GM23338 (cell line): Measurements from ENCODE around the gene KRTAP12-4. TPM values are rescaled to one million over a fixed set of nuclear protein-coding genes. Genes with fewer than 3 reads are reported as not detected.

Source experiments
- ATAC-seq: fragments of 200-7000 bp; cut with Tn5 transposase; 3 replicates; pipeline ENCODE4 v1.9.1; 2020
- DNase-seq: peaks from one replicate; pipeline ENCODE4 v3.0.0-alpha.2; 2015; ENCODE audit warnings: low spot score
- H2AFZ ChIP-seq: fragments of 200-600 bp; sonication (generic); 2 replicates; pipeline ENCODE4 v1.8.0; 2016; ENCODE audit warnings: antibody characterized with exemption, mild to moderate bottlenecking, moderate library complexity
- H3F3A ChIP-seq: fragments of 200-600 bp; sonication (generic); replicated peaks from 2 replicates; pipeline ENCODE4 v1.8.0; 2017; ENCODE audit warnings: antibody characterized with exemption, mixed run types, low read depth
- H3K27ac ChIP-seq: fragments of 200-600 bp; sonication (generic); 2 replicates; pipeline ENCODE4 v1.6.1; 2016; ENCODE audit warnings: low read depth
- H3K27me3 ChIP-seq: fragments of 200-600 bp; sonication (generic); 2 replicates; pipeline ENCODE4 v1.8.0; 2016; ENCODE audit warnings: mild to moderate bottlenecking, mixed run types, moderate library complexity; ENCODE audit not compliant: insufficient read depth
- H3K36me3 ChIP-seq: fragments of 200-600 bp; sonication (generic); 2 replicates; pipeline ENCODE4 v1.8.0; 2016; ENCODE audit warnings: mild to moderate bottlenecking; ENCODE audit not compliant: insufficient read depth
- H3K4me1 ChIP-seq: fragments of 200-600 bp; sonication (generic); 2 replicates; pipeline ENCODE4 v1.8.0; 2016; ENCODE audit warnings: mild to moderate bottlenecking, moderate library complexity; ENCODE audit not compliant: insufficient read depth
- H3K4me2 ChIP-seq: fragments of 200-600 bp; sonication (generic); 2 replicates; pipeline ENCODE4 v1.7.1; 2017; ENCODE audit warnings: mixed run types
- H3K4me3 ChIP-seq: fragments of 200-600 bp; sonication (generic); 2 replicates; pipeline ENCODE4 v1.6.1; 2016; ENCODE audit warnings: mixed run types
- H3K79me2 ChIP-seq: fragments of 200-600 bp; sonication (generic); replicated peaks from 2 replicates; pipeline ENCODE4 v1.8.0; 2017; ENCODE audit warnings: mild to moderate bottlenecking; ENCODE audit not compliant: insufficient read depth
- H3K9me2 ChIP-seq: fragments of 200-600 bp; sonication (generic); 2 replicates; pipeline ENCODE4 v1.8.0; 2017; ENCODE audit not compliant: insufficient read depth
- H4K20me1 ChIP-seq: fragments of 200-600 bp; sonication (generic); replicated peaks from 2 replicates; pipeline ENCODE4 v1.8.0; 2017; ENCODE audit warnings: mild to moderate bottlenecking; ENCODE audit not compliant: insufficient read depth
- H3K27ac Mint-ChIP-seq: 2 replicates; pipeline ENCODE4 v1.8.0; 2020; ENCODE audit warnings: inconsistent platforms, mild to moderate bottlenecking, moderate library complexity, mixed read lengths
- H3K27me3 Mint-ChIP-seq: 3 replicates; pipeline ENCODE4 v1.8.0; 2022; ENCODE audit warnings: low read depth, mild to moderate bottlenecking, moderate library complexity, mixed read lengths, inconsistent platforms; ENCODE audit not compliant: insufficient read depth, poor library complexity
- H3K36me3 Mint-ChIP-seq: 3 replicates; pipeline ENCODE4 v1.8.0; 2021; ENCODE audit warnings: low read depth, mild to moderate bottlenecking, inconsistent platforms, moderate library complexity, mixed read lengths
- H3K4me1 Mint-ChIP-seq: 3 replicates; pipeline ENCODE4 v1.8.0; 2020; ENCODE audit warnings: mild to moderate bottlenecking, inconsistent platforms, mixed read lengths
- H3K4me3 Mint-ChIP-seq: 3 replicates; pipeline ENCODE4 v1.8.0; 2021; ENCODE audit warnings: moderate library complexity, mild to moderate bottlenecking, inconsistent platforms, mixed read lengths
- H3K9me3 Mint-ChIP-seq: 3 replicates; pipeline ENCODE4 v1.8.0; 2020; ENCODE audit warnings: moderate library complexity, mild to moderate bottlenecking, inconsistent platforms, mixed read lengths
- CREB1 ChIP-seq: fragments of 250-450 bp; sonication (Bioruptor Pico); IDR thresholded peaks from 2 replicates; pipeline ENCODE4 v1.5.0; 2020; ENCODE audit warnings: low read depth, mild to moderate bottlenecking, moderate library complexity
- EZH2 ChIP-seq: fragments of 200-600 bp; sonication (generic); IDR thresholded peaks from one replicate; pipeline ENCODE4 v1.8.0; 2017; ENCODE audit warnings: antibody characterized with exemption, mild to moderate bottlenecking, low read depth; ENCODE audit not compliant: unreplicated experiment
- EZH2phosphoT487 ChIP-seq: fragments of 200-600 bp; sonication (generic); IDR thresholded peaks from one replicate; pipeline ENCODE4 v1.8.1; 2018; ENCODE audit warnings: antibody characterized with exemption; ENCODE audit not compliant: unreplicated experiment
- JUNB ChIP-seq: IDR thresholded peaks from one replicate; pipeline ENCODE4 v1.6.1; 2016; ENCODE audit warnings: antibody characterized with exemption; ENCODE audit not compliant: unreplicated experiment
- NANOG ChIP-seq: IDR thresholded peaks from 2 replicates; pipeline ENCODE4 v1.6.1; 2016; ENCODE audit warnings: antibody characterized with exemption, borderline replicate concordance
- POLR2AphosphoS5 ChIP-seq: IDR thresholded peaks from 2 replicates; pipeline ENCODE4 v1.6.1; 2016; ENCODE audit warnings: antibody characterized with exemption, low read depth
- STAT1 ChIP-seq: IDR thresholded peaks from one replicate; pipeline ENCODE4 v1.6.1; 2016; ENCODE audit warnings: antibody characterized with exemption; ENCODE audit not compliant: unreplicated experiment
- ZNF114 ChIP-seq: fragments of 250-450 bp; sonication (Bioruptor Pico); IDR thresholded peaks from 2 replicates; pipeline ENCODE4 v1.5.0; 2020; ENCODE audit warnings: mild to moderate bottlenecking, moderate library complexity
- ZNF331 ChIP-seq: fragments of 250-450 bp; sonication (Bioruptor Pico); IDR thresholded peaks from 2 replicates; pipeline ENCODE4 v1.5.0; 2020; ENCODE audit warnings: low read depth, mild to moderate bottlenecking, moderate library complexity
- polyA plus RNA-seq: library from polyadenylated mRNA; unstranded; fragments of >200 nt; fragmentation: Nextera tagmentation; extraction: Ambion mirVana; gene quantifications from 2 replicates; pipeline ENCODE4 v1.2.1, GENCODE V29; 2016
- total RNA-seq: library from RNA; depleted of rRNA; stranded (reverse); fragments of >200 nt; shearing (Covaris generic); gene quantifications from 2 replicates; pipeline ENCODE4 v1.2.3, GENCODE V29; 2014
- TF ChIP-seq, protein P1 (sequence below), 2 experiments: fragments of 200-600 bp in 1 of 2; sonication (generic) in 1 of 2; conservative IDR thresholded peaks; 2 replicates each; pipeline versions ENCODE4 v1.5.1 to v1.6.1; 2016 to 2017; ENCODE audit warnings: antibody characterized with exemption in 2 of 2, low read depth in 2 of 2, mild to moderate bottlenecking in 2 of 2, moderate library complexity in 1 of 2
- TF ChIP-seq, protein P2 (sequence below): IDR thresholded peaks from one replicate; pipeline ENCODE4 v1.6.1; 2018; ENCODE audit warnings: antibody characterized with exemption; ENCODE audit not compliant: unreplicated experiment
- TF ChIP-seq, protein P3 (sequence below): IDR thresholded peaks from 2 replicates; pipeline ENCODE4 v1.6.1; 2016; ENCODE audit warnings: antibody characterized with exemption
- TF ChIP-seq, protein P4 (sequence below): fragments of 250-450 bp; sonication (Bioruptor Pico); IDR thresholded peaks from 2 replicates; pipeline ENCODE4 v1.5.0; 2020; ENCODE audit warnings: mild to moderate bottlenecking, moderate library complexity

The KRTAP12-4 gene
- total and polyA plus RNA-seq, 2 experiments from 2014 or later = not detected

DNA sequence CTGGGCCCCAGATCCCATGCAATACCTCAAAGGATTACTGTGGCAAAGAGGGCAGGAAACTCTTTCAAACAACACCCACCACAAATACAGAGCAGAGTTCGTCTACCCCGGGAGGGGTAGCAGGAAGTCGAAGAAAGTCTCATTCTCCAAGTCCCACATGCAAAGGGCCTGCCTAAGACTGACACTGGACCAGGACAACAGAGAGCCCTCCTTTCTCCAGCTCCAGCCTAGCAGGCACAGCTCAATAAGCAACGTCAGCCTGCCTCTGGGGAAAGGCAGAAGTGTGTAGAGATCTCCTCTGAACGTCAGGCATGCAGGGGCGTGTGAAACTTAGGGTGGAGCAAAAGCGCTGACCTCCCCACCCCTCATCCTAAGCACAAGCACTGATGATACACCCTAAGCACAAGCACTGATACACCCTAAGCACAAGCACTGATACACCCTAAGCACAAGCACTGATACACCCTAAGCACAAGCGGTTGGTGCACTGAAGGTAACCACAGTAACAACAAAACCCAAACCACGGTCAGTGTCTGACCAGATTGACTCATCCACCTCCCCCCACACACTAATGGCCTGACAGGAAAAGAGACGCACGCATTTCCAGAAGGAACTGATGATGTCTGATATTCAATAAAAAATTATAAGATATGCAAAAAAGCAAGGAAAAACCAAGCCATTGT lies 4.6 kb upstream of the KRTAP12-4 start:
- DNase-seq = no peak
- H3K27me3 ChIP-seq = no peaks in the 10 kb centered on the region
- no peaks in the 10 kb centered on the region for H4K20me1 ChIP-seq
- no peaks in the 10 kb centered on the region for H3K36me3 ChIP-seq
- H3K4me3 ChIP-seq = no peak overlapping the region
- H2AFZ ChIP-seq = peak overlapping the region; percentile 86
- H3K4me2 ChIP-seq = peak overlapping the region; percentile 47; the same call in 1 of the 2 replicates
- H3K4me1 Mint-ChIP-seq = peaks cover 30% of the 10 kb centered on the region
- H3K9me3 Mint-ChIP-seq = peaks cover 18% of the 10 kb centered on the region
- H3K27ac ChIP-seq = no peak overlapping the region
- no peaks in the 10 kb centered on the region for H3K79me2 ChIP-seq
- peaks cover 9% of the 10 kb centered on the region; the same call in 2 of the 3 replicates for H3K36me3 Mint-ChIP-seq
- H3F3A ChIP-seq = 0 out of 2 replicates have a peak, but pooled peaks cover 3% of the 10 kb centered on the region
- H3K9me2 ChIP-seq = no peaks in the 10 kb centered on the region
- no peak overlapping the region for H3K4me3 Mint-ChIP-seq
- H3K27me3 Mint-ChIP-seq = peaks cover 8% of the 10 kb centered on the region
- no peak for TF ChIP-seq POLR2AphosphoS5
- TF ChIP-seq, protein P1, sequence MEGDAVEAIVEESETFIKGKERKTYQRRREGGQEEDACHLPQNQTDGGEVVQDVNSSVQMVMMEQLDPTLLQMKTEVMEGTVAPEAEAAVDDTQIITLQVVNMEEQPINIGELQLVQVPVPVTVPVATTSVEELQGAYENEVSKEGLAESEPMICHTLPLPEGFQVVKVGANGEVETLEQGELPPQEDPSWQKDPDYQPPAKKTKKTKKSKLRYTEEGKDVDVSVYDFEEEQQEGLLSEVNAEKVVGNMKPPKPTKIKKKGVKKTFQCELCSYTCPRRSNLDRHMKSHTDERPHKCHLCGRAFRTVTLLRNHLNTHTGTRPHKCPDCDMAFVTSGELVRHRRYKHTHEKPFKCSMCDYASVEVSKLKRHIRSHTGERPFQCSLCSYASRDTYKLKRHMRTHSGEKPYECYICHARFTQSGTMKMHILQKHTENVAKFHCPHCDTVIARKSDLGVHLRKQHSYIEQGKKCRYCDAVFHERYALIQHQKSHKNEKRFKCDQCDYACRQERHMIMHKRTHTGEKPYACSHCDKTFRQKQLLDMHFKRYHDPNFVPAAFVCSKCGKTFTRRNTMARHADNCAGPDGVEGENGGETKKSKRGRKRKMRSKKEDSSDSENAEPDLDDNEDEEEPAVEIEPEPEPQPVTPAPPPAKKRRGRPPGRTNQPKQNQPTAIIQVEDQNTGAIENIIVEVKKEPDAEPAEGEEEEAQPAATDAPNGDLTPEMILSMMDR (conservative IDR thresholded peaks at IDR 0.05; ENCODE audit: low read depth in 2 of 2) = no peak
- no peak for TF ChIP-seq ZNF114 (CRISPR knock-in tag)
- TF ChIP-seq ZNF331 = no peak
- TF ChIP-seq, protein P2, sequence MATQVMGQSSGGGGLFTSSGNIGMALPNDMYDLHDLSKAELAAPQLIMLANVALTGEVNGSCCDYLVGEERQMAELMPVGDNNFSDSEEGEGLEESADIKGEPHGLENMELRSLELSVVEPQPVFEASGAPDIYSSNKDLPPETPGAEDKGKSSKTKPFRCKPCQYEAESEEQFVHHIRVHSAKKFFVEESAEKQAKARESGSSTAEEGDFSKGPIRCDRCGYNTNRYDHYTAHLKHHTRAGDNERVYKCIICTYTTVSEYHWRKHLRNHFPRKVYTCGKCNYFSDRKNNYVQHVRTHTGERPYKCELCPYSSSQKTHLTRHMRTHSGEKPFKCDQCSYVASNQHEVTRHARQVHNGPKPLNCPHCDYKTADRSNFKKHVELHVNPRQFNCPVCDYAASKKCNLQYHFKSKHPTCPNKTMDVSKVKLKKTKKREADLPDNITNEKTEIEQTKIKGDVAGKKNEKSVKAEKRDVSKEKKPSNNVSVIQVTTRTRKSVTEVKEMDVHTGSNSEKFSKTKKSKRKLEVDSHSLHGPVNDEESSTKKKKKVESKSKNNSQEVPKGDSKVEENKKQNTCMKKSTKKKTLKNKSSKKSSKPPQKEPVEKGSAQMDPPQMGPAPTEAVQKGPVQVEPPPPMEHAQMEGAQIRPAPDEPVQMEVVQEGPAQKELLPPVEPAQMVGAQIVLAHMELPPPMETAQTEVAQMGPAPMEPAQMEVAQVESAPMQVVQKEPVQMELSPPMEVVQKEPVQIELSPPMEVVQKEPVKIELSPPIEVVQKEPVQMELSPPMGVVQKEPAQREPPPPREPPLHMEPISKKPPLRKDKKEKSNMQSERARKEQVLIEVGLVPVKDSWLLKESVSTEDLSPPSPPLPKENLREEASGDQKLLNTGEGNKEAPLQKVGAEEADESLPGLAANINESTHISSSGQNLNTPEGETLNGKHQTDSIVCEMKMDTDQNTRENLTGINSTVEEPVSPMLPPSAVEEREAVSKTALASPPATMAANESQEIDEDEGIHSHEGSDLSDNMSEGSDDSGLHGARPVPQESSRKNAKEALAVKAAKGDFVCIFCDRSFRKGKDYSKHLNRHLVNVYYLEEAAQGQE = no peak
- TF ChIP-seq, protein P3, sequence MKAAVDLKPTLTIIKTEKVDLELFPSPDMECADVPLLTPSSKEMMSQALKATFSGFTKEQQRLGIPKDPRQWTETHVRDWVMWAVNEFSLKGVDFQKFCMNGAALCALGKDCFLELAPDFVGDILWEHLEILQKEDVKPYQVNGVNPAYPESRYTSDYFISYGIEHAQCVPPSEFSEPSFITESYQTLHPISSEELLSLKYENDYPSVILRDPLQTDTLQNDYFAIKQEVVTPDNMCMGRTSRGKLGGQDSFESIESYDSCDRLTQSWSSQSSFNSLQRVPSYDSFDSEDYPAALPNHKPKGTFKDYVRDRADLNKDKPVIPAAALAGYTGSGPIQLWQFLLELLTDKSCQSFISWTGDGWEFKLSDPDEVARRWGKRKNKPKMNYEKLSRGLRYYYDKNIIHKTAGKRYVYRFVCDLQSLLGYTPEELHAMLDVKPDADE = no peak
- no peak for TF ChIP-seq CREB1
- no peak for TF ChIP-seq EZH2
- TF ChIP-seq EZH2phosphoT487 = no peak
- TF ChIP-seq STAT1 = no peak
- TF ChIP-seq NANOG = no peak
- no peak for TF ChIP-seq JUNB
- TF ChIP-seq, protein P4, sequence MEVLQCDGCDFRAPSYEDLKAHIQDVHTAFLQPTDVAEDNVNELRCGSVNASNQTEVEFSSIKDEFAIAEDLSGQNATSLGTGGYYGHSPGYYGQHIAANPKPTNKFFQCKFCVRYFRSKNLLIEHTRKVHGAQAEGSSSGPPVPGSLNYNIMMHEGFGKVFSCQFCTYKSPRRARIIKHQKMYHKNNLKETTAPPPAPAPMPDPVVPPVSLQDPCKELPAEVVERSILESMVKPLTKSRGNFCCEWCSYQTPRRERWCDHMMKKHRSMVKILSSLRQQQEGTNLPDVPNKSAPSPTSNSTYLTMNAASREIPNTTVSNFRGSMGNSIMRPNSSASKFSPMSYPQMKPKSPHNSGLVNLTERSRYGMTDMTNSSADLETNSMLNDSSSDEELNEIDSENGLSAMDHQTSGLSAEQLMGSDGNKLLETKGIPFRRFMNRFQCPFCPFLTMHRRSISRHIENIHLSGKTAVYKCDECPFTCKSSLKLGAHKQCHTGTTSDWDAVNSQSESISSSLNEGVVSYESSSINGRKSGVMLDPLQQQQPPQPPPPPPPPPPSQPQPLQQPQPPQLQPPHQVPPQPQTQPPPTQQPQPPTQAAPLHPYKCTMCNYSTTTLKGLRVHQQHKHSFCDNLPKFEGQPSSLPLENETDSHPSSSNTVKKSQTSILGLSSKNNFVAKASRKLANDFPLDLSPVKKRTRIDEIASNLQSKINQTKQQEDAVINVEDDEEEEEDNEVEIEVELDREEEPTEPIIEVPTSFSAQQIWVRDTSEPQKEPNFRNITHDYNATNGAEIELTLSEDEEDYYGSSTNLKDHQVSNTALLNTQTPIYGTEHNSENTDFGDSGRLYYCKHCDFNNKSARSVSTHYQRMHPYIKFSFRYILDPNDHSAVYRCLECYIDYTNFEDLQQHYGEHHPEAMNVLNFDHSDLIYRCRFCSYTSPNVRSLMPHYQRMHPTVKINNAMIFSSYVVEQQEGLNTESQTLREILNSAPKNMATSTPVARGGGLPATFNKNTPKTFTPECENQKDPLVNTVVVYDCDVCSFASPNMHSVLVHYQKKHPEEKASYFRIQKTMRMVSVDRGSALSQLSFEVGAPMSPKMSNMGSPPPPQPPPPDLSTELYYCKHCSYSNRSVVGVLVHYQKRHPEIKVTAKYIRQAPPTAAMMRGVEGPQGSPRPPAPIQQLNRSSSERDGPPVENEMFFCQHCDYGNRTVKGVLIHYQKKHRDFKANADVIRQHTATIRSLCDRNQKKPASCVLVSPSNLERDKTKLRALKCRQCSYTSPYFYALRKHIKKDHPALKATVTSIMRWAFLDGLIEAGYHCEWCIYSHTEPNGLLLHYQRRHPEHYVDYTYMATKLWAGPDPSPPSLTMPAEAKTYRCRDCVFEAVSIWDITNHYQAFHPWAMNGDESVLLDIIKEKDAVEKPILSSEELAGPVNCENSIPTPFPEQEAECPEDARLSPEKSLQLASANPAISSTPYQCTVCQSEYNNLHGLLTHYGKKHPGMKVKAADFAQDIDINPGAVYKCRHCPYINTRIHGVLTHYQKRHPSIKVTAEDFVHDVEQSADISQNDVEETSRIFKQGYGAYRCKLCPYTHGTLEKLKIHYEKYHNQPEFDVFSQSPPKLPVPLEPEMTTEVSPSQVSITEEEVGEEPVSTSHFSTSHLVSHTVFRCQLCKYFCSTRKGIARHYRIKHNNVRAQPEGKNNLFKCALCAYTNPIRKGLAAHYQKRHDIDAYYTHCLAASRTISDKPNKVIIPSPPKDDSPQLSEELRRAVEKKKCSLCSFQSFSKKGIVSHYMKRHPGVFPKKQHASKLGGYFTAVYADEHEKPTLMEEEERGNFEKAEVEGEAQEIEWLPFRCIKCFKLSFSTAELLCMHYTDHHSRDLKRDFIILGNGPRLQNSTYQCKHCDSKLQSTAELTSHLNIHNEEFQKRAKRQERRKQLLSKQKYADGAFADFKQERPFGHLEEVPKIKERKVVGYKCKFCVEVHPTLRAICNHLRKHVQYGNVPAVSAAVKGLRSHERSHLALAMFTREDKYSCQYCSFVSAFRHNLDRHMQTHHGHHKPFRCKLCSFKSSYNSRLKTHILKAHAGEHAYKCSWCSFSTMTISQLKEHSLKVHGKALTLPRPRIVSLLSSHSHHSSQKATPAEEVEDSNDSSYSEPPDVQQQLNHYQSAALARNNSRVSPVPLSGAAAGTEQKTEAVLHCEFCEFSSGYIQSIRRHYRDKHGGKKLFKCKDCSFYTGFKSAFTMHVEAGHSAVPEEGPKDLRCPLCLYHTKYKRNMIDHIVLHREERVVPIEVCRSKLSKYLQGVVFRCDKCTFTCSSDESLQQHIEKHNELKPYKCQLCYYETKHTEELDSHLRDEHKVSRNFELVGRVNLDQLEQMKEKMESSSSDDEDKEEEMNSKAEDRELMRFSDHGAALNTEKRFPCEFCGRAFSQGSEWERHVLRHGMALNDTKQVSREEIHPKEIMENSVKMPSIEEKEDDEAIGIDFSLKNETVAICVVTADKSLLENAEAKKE = no peak
- peak overlapping the region; percentile 47; the same call in 1 of the 2 replicates for H3K27ac Mint-ChIP-seq
- peak; percentile 36 for ATAC-seq
- H3K4me1 ChIP-seq = peaks cover 31% of the 10 kb centered on the region
